ENCODE results near the gene FHIT.

Gene FHIT

GRCh38 chr3:60809857-60810610 lies 441.2 kb downstream of the FHIT start:
- DNase-seq = no peak

- DNase-seq = no peak
These were observed 447.8 kb downstream of the FHIT start for GRCh38 chr3:60803216-60804173.

GRCh38 chr3:60801307-60801706 lies 449.9 kb downstream of the FHIT start:
- no peak for DNase-seq

GRCh38 chr3:60798456-60798855 lies 452.8 kb downstream of the FHIT start:
- DNase-seq = no peak

GRCh38 chr3:60792249-60792852 lies 458.9 kb downstream of the FHIT start:
- no peak for DNase-seq

GRCh38 chr3:60788185-60788584 lies 463.1 kb downstream of the FHIT start:
- DNase-seq = no peak

GRCh38 chr3:60781935-60782334 lies 469.3 kb downstream of the FHIT start:
- no peak for DNase-seq

GRCh38 chr3:60779637-60780036 lies 471.6 kb downstream of the FHIT start:
- DNase-seq = no peak

- DNase-seq = no peak
These were observed 475.3 kb downstream of the FHIT start for GRCh38 chr3:60775985-60776384.

GRCh38 chr3:60774617-60775016 lies 476.6 kb downstream of the FHIT start:
- DNase-seq = no peak

- DNase-seq = no peak
These were observed 478.7 kb downstream of the FHIT start for GRCh38 chr3:60772584-60772983.

GRCh38 chr3:60771766-60772165 lies 479.5 kb downstream of the FHIT start:
- no peak for DNase-seq

GRCh38 chr3:60770532-60770931 lies 480.7 kb downstream of the FHIT start:
- no peak for DNase-seq

- DNase-seq = no peak
These were observed 483.7 kb downstream of the FHIT start for GRCh38 chr3:60767536-60767935.

GRCh38 chr3:60765776-60766175 lies 485.5 kb downstream of the FHIT start:
- DNase-seq = no peak

GRCh38 chr3:60764870-60765269 lies 486.4 kb downstream of the FHIT start:
- no peak for DNase-seq

GRCh38 chr3:60760145-60760544 lies 491.1 kb downstream of the FHIT start:
- DNase-seq = no peak

- DNase-seq = no peak
These were observed 491.8 kb downstream of the FHIT start for GRCh38 chr3:60759439-60759838.

GRCh38 chr3:60758831-60759230 lies 492.4 kb downstream of the FHIT start:
- DNase-seq = no peak

GRCh38 chr3:60758171-60758570 lies 493.1 kb downstream of the FHIT start:
- no peak for DNase-seq

GRCh38 chr3:60757724-60758123 lies 493.5 kb downstream of the FHIT start:
- no peak for DNase-seq

GRCh38 chr3:60756241-60757030 lies 494.8 kb downstream of the FHIT start:
- no peak for DNase-seq

GRCh38 chr3:60755094-60755493 lies 496.2 kb downstream of the FHIT start:
- DNase-seq = no peak

All from NCI-H1694 (cell line).